ENCODE measurements around the gene ALG9. TPM values are rescaled to one million over a fixed set of nuclear protein-coding genes. Genes with fewer than 3 reads are reported as not detected.
A peak's percentile ranks its signal among the peaks of the same experiment; 100 is the strongest.
"Not testable (repeated sequence)": the region's sequence is repeated elsewhere in the genome, so short reads cannot be mapped to it uniquely, and the experiment has no call there.

ALG9 gene
- total RNA-seq, 5 donors from 2014 or later (not counting 1 experiment from before 2014, with no cell fraction given): 20.0 to 25.6 (median 24.0) TPM

DNA sequence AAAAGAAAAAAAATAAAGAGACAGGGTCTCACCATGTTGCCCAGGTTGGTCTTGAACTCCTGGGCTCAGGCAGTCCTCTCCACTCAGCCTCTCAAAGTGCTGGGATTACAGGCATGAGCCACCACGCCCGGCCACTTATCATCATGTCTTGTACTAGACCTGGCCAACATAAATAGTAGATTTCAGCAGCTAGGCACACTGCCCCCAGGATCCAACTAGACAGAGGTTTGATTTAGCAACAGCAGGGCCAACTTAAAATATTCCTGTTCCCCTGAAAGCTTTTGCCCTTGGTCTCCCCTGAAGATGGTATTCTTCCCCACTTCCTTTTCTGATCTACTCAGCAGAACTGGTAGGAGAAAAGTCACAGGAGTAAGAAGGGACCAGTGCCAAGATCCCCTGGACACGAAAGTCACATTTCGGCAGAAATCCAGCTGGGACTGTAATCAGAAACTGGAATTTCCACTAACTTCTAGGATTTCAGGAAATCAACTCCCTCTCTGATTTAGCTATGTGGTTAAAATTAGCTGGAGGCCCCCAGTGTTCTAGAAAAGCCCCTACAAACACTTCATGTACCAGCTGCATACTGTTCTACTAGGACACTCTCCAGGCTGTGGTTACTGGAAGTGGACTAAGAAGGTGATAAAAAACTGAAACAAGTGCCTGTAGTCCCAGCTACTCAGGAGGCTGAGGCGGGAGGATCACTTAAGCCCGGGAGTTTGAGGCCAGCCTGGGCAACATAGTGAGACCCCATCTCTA is 96.2 kb downstream of the ALG9 start:
- Mint-ChIP-seq H3K4me1 (peaks cover 0 to 3% (median 0%) of the 10 kb centered on the region in 3 donors), H3K27me3 (no peaks in the 10 kb centered on the region), H3K27ac (no peak overlapping the region), H3K4me3 (no peak overlapping the region), H3K9me3 (no peaks in the 10 kb centered on the region), H3K36me3 (no peaks in the 10 kb centered on the region)
- H3K4me1 ChIP-seq (ENCODE audit: control insufficient read depth in 1 of 2, extremely low read depth in 1 of 2, insufficient read depth in 2 of 2, low read length in 2 of 2): no peaks in the 10 kb centered on the region
- POLR2A ChIA-PET: no interaction called here
- H3K36me3 ChIP-seq (ENCODE audit: control insufficient read depth in 2 of 2, extremely low read depth in 1 of 2, insufficient read depth in 1 of 2, low read length in 1 of 2): no peaks in the 10 kb centered on the region
- no peak for ATAC-seq (replicated peaks in 1 of 4)
- H3K9me3 ChIP-seq: no peaks in the 10 kb centered on the region
- no peak for DNase-seq
- WGBS (ENCODE audit: insufficient coverage): 100% methylated on average over 2 of the region's 6 CpGs
- no peaks in the 10 kb centered on the region for H3K27me3 ChIP-seq (replicated peaks in 1 of 2; ENCODE audit: control insufficient read depth in 2 of 2, extremely low read depth in 1 of 2, insufficient read depth in 2 of 2, low read length in 1 of 2)
- no peak overlapping the region for H3K4me3 ChIP-seq (ENCODE audit: control insufficient read depth in 1 of 2, extremely low read depth in 1 of 2, low read length in 1 of 2)
- H3K27ac ChIP-seq (ENCODE audit: low read length): no peak overlapping the region
- CTCF ChIA-PET: interaction anchor here in 1 of 2 donors (1.0 to 3.7 kb wide), 3 partner anchors 10 to 188 kb away, joined by 4 to 50 read pairs (median 6); no protein-coding TSS in a partner anchor

DNA sequence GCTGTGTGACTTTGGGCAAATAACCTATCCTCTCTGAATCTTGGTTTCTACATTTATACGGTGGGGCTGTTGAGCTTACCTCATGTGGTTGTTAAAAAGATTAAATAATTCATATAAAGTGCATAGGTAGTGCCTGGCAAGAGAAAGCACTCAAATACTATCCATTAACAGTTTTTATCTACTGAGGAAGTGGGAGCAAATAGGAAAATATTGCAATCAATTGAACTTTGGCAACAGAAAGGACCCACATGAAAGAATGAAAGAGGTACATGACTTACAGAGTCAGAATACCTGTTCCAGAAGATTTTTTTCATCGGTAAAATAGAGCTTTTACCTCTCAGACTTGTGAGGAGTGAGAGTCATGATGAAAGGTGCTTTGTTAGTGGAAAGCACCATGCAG is 98.8 kb downstream of the ALG9 start:
- no peak overlapping the region for H3K27ac Mint-ChIP-seq
- H3K9me3 Mint-ChIP-seq: no peaks in the 10 kb centered on the region
- H3K36me3 ChIP-seq (ENCODE audit: control insufficient read depth in 2 of 2, extremely low read depth in 1 of 2, insufficient read depth in 1 of 2, low read length in 1 of 2): no peaks in the 10 kb centered on the region
- no peaks in the 10 kb centered on the region for H3K9me3 ChIP-seq
- H3K4me3 ChIP-seq (ENCODE audit: control insufficient read depth in 1 of 2, extremely low read depth in 1 of 2, low read length in 1 of 2): no peak overlapping the region
- H3K27me3 ChIP-seq (replicated peaks in 1 of 2; ENCODE audit: control insufficient read depth in 2 of 2, extremely low read depth in 1 of 2, insufficient read depth in 2 of 2, low read length in 1 of 2): no peaks in the 10 kb centered on the region
- peaks cover 0 to 3% (median 0%) of the 10 kb centered on the region in 3 donors for H3K4me1 Mint-ChIP-seq
- no peaks in the 10 kb centered on the region for H3K4me1 ChIP-seq (ENCODE audit: control insufficient read depth in 1 of 2, extremely low read depth in 1 of 2, insufficient read depth in 2 of 2, low read length in 2 of 2)
- no peak overlapping the region for H3K4me3 Mint-ChIP-seq
- DNase-seq: no peak
- H3K27me3 Mint-ChIP-seq: no peaks in the 10 kb centered on the region
- CTCF ChIA-PET: interaction anchor here (0.9 to 1.3 kb wide), 4 partner anchors 10 to 189 kb away, joined by 3 to 4 read pairs (median 4); no protein-coding TSS in a partner anchor
- H3K27ac ChIP-seq (ENCODE audit: low read length): no peak overlapping the region
- POLR2A ChIA-PET: no interaction called here
- no peak for ATAC-seq (replicated peaks in 1 of 4)
- no peaks in the 10 kb centered on the region for H3K36me3 Mint-ChIP-seq
- WGBS (ENCODE audit: insufficient coverage): 80% methylated on average over 1 of the region's 2 CpGs

DNA sequence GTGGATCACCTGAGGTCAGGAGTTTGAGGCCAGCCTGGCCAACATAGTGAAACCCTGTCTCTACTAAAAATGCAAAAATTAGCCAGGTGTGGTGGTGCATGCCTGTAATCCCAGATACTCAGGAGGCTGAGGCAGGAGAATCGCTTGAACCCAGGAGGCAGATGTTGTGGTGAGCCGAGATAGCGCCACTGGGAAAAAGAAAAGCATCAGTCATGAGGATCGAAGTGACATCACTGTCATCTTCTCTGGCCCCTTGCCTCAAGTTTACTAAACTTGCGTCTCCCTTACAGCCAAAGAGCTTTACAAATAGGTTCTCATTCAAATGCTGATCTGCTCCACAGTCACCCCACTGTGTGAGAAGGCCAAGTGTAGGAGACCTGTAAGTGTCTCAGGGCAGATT is 100.2 kb downstream of the ALG9 start:
- ChIA-PET CTCF (interaction anchor here in 1 of 2 donors (0.5 to 1.3 kb wide), 3 partner anchors 9 to 184 kb away, joined by 3 to 5 read pairs (median 4); no protein-coding TSS in a partner anchor), POLR2A (interaction anchor here in 1 of 2 donors (0.6 kb wide), 3 partner anchors 107 to 150 kb away, joined by 3 to 5 read pairs (median 3); no protein-coding TSS in a partner anchor)
- H3K27ac Mint-ChIP-seq; DNase-seq; H3K9me3 Mint-ChIP-seq; H3K27me3 ChIP-seq (replicated peaks in 1 of 2; ENCODE audit: control insufficient read depth in 2 of 2, extremely low read depth in 1 of 2, insufficient read depth in 2 of 2, low read length in 1 of 2); H3K9me3 ChIP-seq; H3K4me3 ChIP-seq (ENCODE audit: control insufficient read depth in 1 of 2, extremely low read depth in 1 of 2, low read length in 1 of 2); H3K36me3 Mint-ChIP-seq; H3K27me3 Mint-ChIP-seq; H3K4me3 Mint-ChIP-seq; H3K4me1 ChIP-seq (ENCODE audit: control insufficient read depth in 1 of 2, extremely low read depth in 1 of 2, insufficient read depth in 2 of 2, low read length in 2 of 2); H3K4me1 Mint-ChIP-seq; ATAC-seq (replicated peaks in 1 of 4); H3K27ac ChIP-seq (ENCODE audit: low read length); H3K36me3 ChIP-seq (ENCODE audit: control insufficient read depth in 2 of 2, extremely low read depth in 1 of 2, insufficient read depth in 1 of 2, low read length in 1 of 2): not testable (repeated sequence)
- whole genome bisulfite sequencing (ENCODE audit: insufficient coverage): 90% methylated on average over 2 of the region's 5 CpGs

DNA sequence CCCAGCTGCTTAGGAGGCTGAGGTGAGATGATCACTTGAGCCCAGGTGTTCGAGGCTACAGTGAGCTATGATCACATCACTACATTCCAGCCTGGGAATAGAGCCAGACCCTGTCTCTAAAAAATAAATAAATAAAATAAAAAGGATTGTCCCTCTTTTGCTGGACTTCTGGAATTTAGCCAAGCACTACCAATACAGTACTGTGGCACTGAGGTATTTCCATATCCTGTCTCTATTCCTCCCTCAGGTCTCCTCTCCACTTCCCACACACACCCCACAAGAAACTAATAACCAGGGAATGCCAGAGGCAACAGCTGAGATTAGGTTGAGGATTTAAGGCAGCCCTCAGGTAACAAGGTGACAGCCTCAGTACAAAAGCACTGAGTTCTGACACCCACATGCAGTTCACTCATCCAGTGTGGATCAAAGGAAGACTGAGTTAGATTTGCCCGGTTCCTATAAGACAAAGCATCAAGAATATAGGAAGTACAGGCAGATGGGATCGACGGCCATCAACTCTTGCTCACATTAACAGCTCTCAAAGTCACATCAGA is 100.7 kb downstream of the ALG9 start:
- peaks cover 2 to 9% of the 10 kb centered on the region in 2 experiments for H3K4me1 ChIP-seq (ENCODE audit: control insufficient read depth in 1 of 2, extremely low read depth in 1 of 2, insufficient read depth in 2 of 2, low read length in 2 of 2)
- POLR2A ChIA-PET: interaction anchor here in 1 of 2 donors (0.6 kb wide), 1 partner anchor 107 kb away, joined by 5 read pairs; no protein-coding TSS in a partner anchor
- no peak overlapping the region for H3K27ac ChIP-seq (ENCODE audit: low read length)
- no peaks in the 10 kb centered on the region for H3K9me3 ChIP-seq
- H3K36me3 ChIP-seq (ENCODE audit: control insufficient read depth in 2 of 2, extremely low read depth in 1 of 2, insufficient read depth in 1 of 2, low read length in 1 of 2): no peaks in the 10 kb centered on the region
- H3K9me3 Mint-ChIP-seq: no peaks in the 10 kb centered on the region
- H3K4me3 ChIP-seq (ENCODE audit: control insufficient read depth in 1 of 2, extremely low read depth in 1 of 2, low read length in 1 of 2): no peak overlapping the region
- no peak overlapping the region for H3K27ac Mint-ChIP-seq
- H3K27me3 Mint-ChIP-seq: no peaks in the 10 kb centered on the region
- H3K27me3 ChIP-seq (replicated peaks in 1 of 2; ENCODE audit: control insufficient read depth in 2 of 2, extremely low read depth in 1 of 2, insufficient read depth in 2 of 2, low read length in 1 of 2): no peaks in the 10 kb centered on the region
- peaks cover 7 to 9% (median 7%) of the 10 kb centered on the region in 3 donors for H3K4me1 Mint-ChIP-seq
- H3K4me3 Mint-ChIP-seq: no peak overlapping the region
- H3K36me3 Mint-ChIP-seq: no peaks in the 10 kb centered on the region
- DNase-seq (no peak), ATAC-seq (replicated peaks in 1 of 4) (no peak)
- 90% methylated on average over 2 of the region's 4 CpGs for WGBS (ENCODE audit: insufficient coverage)
- CTCF ChIA-PET: interaction anchor here in 1 of 2 donors (0.5 kb wide), 1 partner anchor 11 kb away, joined by 4 read pairs; no protein-coding TSS in a partner anchor

DNA sequence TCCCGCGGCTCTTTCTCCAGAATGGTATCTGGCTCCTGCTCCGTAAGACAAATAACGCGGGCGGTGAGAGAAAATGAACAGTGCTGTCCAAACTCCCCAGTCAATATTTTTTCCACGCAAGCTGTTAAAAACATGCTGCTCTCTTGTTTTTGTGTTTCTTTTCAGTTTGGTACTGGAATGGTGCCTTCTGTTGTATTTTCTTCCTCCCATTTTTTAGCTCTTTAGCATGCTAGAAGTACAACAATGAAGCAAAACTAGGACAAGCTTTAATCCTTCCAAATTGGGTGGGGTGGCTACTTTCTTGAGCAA is 104.6 kb downstream of the ALG9 start:
- ChIA-PET POLR2A (interaction anchor here (0.6 to 0.9 kb wide), 3 partner anchors 13 to 115 kb away, joined by 3 to 4 read pairs (median 3); no protein-coding TSS in a partner anchor), CTCF (interaction anchor here (0.6 to 3.0 kb wide), 7 partner anchors 10 to 180 kb away, joined by 3 to 23 read pairs (median 8); partner anchors contain the start of gene ALG9 (in 1 of the 2))
- no peaks in the 10 kb centered on the region for H3K27me3 ChIP-seq (replicated peaks in 1 of 2; ENCODE audit: control insufficient read depth in 2 of 2, extremely low read depth in 1 of 2, insufficient read depth in 2 of 2, low read length in 1 of 2)
- H3K4me3 Mint-ChIP-seq: peak overlapping the region; percentile 82 to 100 (median 99)
- 0% methylated on average over 2 of the region's 7 CpGs for WGBS (ENCODE audit: insufficient coverage)
- H3K4me1 Mint-ChIP-seq: peaks cover 38 to 41% (median 39%) of the 10 kb centered on the region in 3 donors
- ATAC-seq (replicated peaks in 1 of 4) (peak in 1 of 4 experiments; percentile 1), DNase-seq (no peak)
- peaks cover 8 to 15% of the 10 kb centered on the region in 2 experiments for H3K4me1 ChIP-seq (ENCODE audit: control insufficient read depth in 1 of 2, extremely low read depth in 1 of 2, insufficient read depth in 2 of 2, low read length in 2 of 2)
- peak overlapping the region; percentile 87 to 96 for H3K27ac Mint-ChIP-seq
- H3K27me3 Mint-ChIP-seq: no peaks in the 10 kb centered on the region
- peaks cover 0 to 17% of the 10 kb centered on the region in 2 donors for H3K36me3 ChIP-seq (ENCODE audit: control insufficient read depth in 2 of 2, extremely low read depth in 1 of 2, insufficient read depth in 1 of 2, low read length in 1 of 2)
- H3K4me3 ChIP-seq (ENCODE audit: control insufficient read depth in 1 of 2, extremely low read depth in 1 of 2, low read length in 1 of 2): peak overlapping the region; percentile 94
- H3K9me3 ChIP-seq: no peaks in the 10 kb centered on the region
- no peaks in the 10 kb centered on the region for H3K9me3 Mint-ChIP-seq
- peak overlapping the region; percentile 65 for H3K27ac ChIP-seq (ENCODE audit: low read length)
- peaks cover 14% of the 10 kb centered on the region for H3K36me3 Mint-ChIP-seq
